Stimulated activated CD4-positive, alpha-beta T cell treated with anti-CD3 and anti-CD28 coated beads, Interleukin-4, amount 100 ng/mL, for 24 hours (primary cell): ENCODE data around the gene CTU2.

Experiments
- DNase-seq: peaks from one replicate; pipeline ENCODE4 v3.0.0-alpha.2; 2020

Gene CTU2

GRCh38 chr16:88697831-88698615 is 8.3 kb upstream of the CTU2 start:
- DNase-seq = no peak

DNA sequence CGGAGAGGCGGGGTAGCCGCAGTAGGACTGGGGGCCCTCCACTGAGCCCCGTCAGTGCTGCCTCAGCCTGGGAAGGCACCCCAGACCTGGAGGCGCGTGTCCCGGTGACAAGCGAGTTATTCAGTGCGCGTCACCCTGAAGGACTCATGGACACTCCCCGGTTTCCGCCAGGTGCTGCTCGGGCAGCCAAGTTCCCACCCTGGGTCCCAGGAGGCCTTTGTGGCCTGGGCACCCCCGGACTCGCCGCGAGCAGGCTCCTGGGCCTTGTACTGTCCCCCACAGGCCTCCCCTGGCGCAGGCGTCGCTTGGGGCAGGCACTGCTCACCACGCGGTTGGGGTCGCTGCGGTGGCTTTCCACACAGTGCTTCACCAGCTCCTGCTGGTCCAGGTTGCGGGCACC is 7.7 kb upstream of the CTU2 start:
- DNase-seq = no peak

GRCh38 chr16:88699180-88699579 is 7.1 kb upstream of the CTU2 start:
- no peak for DNase-seq

DNA sequence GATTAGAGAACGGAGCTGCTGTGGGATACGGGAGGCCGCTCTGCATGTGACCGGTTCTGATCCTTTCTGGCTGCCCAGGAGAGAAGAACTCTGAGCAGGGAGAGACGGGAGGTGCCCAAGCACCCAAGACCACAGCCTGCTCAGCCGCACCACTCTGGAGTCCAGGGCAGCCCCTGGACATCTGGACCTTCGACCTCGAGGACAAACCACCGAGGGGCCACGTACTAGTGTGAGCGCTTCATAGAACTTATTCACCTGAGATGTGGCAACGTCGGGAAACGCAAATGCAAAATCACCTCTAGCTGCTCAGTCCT is 6.0 kb upstream of the CTU2 start:
- DNase-seq = no peak

DNA sequence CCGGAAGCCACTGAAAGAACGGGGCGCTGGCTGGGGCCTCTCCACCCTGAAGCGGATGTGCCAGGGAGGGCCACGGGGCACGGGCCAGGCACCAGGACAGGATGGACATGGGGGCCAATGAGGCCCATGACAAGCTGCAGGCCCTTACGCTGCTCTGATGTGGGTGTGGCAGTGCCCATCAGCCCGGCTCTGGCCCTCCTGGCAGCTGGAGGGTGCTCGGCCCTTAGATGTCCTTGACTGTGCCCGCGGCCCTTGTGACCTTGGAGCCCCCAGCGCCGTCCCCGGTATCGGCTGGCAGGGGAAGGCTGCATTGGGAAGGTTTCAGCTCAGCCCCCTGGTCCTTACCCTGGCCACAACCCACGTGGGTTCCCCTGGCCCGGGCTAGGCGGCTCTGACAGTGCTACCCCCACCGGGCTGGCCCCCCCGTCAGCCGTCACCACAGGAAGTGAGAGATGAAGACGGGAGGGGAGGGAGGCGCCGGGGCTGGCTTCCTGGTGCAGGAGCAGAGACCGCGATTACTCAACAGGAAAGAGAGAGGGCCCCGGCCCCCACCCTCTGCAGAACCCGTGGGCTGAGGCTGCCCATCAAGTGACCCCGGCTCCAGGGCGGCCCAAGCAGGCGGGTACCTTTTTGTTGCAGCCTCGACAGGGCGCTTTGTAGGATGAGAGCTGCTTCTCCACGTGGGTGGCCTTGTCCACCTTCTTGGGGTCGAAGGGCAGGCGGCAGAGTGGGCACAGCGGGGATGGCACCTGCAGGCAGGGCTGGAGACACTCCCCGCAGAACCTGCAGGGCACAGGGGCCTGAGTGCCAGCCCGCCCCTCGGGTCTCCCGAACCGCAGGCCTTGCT is 5.4 kb upstream of the CTU2 start:
- peak; percentile 94 for DNase-seq

- DNase-seq = peak; percentile 17
Observed at GRCh38 chr16:88701581-88702370, 4.5 kb upstream of the CTU2 start.

DNA sequence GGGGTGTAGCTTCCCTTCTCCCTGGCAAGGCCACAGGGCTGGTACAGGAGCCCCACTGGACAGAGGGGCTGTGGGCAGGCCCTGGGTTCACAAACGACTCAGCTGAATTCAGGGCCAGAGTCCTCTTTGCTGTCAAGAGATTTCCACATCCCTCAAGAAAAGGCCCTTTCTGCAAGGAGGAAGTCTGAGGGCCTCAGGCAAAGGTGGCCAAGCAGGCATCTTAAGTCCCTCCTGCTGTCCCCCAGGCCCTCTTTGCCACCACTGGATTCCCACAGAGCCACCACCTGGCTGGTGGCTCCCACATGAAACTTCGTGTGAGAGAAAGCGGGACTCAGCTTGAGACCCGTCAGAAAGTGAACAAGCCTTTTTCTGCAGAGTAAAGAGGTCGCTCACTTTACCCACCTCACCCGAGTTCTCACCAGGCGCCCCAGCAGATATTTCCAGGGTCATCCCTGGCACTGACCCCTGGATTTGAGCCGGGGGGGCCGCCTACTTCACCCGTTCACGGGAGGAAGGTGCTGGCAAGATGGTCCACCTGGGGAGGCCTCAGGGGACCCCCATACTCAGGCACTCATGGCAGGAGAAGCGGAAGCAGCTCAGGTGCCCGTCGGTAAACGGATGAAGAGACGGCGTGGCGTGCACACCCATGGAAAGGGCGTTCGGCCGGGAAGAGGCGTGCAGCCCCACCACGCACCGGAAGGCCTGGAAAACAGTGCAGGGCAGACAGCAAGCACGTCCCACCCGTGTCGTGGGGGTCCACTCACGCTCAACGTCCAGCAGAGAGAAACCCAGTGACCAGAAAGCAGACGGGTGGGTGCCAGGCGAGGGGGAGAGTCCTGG is 3.7 kb upstream of the CTU2 start:
- DNase-seq = no peak

- peak; percentile 69 for DNase-seq
Observed at GRCh38 chr16:88703486-88704309, 2.6 kb upstream of the CTU2 start.

DNA sequence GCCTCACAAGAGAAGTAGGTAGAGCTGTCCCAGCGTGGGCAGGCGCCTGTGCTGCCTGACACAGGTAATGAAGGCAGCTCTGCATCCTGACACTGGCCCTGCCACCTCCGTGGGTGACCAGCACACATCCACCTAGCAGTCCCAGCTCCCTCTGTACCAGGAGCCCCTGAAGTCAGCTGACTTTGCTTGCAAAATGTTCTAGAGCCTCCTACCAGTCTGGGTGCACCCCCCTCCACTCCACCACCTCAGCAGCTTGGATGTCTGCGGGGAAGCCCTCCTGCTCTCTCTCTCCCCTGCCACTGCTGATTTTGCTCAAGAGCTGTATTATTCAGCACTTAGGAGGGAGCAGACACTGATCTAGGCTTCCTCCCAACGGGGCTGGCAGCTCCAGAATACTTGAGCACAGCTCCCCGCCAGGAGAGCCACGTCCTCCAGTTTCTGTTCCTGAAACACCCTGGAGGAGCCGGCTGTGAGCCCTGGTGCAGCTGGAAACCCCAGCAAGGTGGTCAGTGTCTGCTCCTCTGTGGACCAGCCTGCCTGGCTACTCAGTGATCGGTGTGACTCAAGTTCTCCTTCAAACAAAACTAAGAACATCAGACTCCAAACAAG is 1.1 kb upstream of the CTU2 start:
- DNase-seq = peak; percentile 38

DNA sequence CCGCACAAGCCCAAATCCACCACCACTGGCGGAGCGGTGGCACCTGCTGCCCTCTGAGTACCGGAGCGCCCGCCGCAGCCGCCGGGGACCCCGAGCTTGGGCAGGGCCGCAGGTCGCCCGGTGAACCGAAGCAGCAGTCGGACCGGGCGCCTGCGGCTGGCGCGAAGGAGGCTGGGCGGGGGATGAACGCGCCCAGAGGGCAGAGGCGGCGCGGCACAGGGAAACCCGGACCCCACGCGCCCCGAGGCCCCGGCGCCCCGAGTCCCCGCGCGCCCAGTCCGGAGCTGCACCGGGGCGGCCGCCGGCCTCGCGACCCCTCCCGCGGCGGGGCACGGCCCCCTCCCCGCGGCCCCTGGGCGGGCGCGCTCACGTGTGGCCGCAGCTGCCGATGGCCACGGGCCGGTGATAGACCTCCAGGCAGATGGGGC is 488 bp upstream of the CTU2 start:
- peak; percentile 17 for DNase-seq

- no peak for DNase-seq
Observed at GRCh38 chr16:88706965-88707826, 893 bp downstream of the CTU2 start.

DNA sequence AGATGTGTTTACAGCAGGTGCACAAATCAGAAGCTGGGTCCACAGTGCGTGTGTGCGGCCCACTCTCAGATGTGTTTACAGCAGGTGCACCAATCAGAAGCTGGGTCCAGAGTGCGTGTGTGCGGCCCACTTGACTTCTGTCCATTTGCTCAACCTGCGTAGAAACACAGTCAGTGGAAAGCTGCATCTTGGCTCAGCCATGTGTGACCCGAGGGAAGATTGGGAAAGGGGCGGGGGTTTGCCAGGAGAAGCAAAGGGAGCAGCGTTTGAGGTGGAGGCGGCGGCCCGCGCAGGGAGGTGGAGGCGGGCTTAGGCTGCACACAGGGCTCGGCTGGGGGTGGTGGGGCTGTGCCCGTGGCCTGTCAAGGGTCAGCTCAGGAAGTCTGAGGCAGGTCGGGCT is 4.3 kb downstream of the CTU2 start:
- DNase-seq = no peak

DNA sequence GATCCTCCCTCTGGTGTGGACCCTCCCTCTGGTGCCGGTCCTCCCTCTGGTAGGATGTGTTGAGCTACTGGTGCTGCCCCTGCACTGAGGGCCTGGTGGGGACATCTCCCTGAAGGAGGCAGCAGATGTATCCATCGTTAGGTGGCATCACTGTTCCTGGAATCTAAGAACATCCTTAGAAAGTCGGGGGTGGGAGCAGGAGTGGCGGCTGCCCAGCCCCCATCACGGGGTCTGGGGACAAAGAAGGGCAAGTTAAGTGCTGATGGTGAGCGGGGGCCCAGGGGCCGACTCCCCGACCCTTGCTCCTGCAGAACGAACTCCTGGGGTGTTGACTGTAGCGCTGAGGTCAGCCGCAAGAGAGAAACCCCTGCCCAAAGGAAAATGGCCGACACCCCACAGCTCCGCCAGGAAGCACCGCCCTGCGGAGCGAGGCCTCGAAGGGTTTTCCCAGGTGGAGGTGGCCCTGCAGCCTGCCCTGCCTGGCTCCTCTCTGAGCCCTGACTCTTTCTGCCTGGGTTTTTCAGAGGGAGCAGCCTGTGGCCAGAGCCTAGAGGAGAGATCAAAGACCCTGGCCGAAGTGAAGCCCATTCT is 5.5 kb downstream of the CTU2 start:
- DNase-seq = no peak

- DNase-seq = no peak
Observed at GRCh38 chr16:88712362-88712979, 6.2 kb downstream of the CTU2 start.

- no peak for DNase-seq
Observed at GRCh38 chr16:88713054-88713453, 6.8 kb downstream of the CTU2 start.

DNA sequence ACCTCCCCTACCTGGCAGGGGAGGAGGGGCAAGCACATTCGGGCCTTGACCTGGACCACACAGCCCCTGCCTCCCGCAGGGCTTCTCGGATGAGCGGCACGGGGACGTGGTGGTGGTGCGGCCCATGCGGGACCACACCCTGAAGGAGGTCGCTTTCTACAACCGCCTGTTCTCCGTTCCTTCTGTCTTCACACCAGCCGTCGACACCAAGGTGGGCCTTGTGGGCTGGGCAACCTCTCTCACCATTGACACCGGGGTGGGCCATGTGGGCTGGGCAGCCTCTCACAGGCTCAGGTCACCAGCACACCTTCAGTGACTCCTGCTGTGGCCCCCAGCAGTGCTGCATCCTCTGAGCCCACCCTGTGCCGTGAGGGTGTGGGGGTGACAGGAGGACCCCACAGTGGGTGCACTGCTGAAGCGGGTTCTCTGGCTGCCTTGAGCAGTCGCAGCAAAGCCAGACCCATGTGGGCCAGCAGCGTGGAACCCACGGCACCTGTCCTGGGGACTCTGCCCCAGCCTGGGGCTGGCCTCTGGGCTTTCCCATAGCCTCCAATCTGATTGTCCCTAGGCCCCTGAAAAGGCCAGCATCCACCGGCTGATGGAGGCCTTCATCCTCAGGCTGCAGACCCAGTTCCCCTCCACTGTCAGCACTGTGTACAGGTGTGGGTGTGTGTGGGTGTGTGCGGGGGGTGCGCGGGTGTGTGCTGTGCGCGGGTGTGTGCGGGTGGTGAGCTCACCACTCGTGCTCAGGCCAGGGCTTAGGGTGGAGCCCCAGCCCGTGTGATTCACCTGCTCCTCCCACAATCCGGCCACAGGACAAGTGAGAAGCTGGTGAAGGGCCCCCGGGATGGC is 7.5 kb downstream of the CTU2 start:
- DNase-seq = no peak

- no peak for DNase-seq
Observed at GRCh38 chr16:88714420-88715302, 8.4 kb downstream of the CTU2 start.
